Endothelial cell of umbilical vein (primary cell): ENCODE data around the gene CREG1. TPM values are rescaled to one million over a fixed set of nuclear protein-coding genes. Genes with fewer than 3 reads are reported as not detected.

Experiments used
- BruUV-seq: library from RNA; stranded (reverse); fragments of 400-500 nt; replicated peaks from 2 replicates; lab custom pipeline; 2021; lab: Mats Ljungman, UMichigan
- CTCF ChIA-PET: fragments of 300-600, 350-600 bp; sonication (Branson Sonifier 250); formaldehyde crosslinking; loops from one replicate; lab custom pipeline; 2021; ENCODE audit warnings: antibody characterized with exemption, inconsistent platforms; lab: Charles Lee
- POLR2A ChIA-PET: fragments of 300-600, 350-600 bp; sonication (Branson Sonifier 250); formaldehyde crosslinking; loops from one replicate; lab custom pipeline; 2021; ENCODE audit warnings: antibody characterized with exemption, inconsistent platforms; lab: Charles Lee
- DNase-seq: peaks from one replicate; pipeline ENCODE4 v3.0.0-alpha.2; 2011; ENCODE audit warnings: low read depth, low spot score
- FAIRE-seq: peaks from 2 replicates; lab custom pipeline; 2011; peaks lifted over from hg19 to GRCh38; lab: Jason Lieb, UNC
- H2AFZ ChIP-seq: 2 replicates; pipeline ENCODE4 v1.6.0; 2012; ENCODE audit warnings: low read depth, low read length, control low read depth, inconsistent platforms
- H3K27ac ChIP-seq: 2 replicates; pipeline ENCODE4 v1.5.1; 2011; ENCODE audit warnings: low read depth, mild to moderate bottlenecking, control low read depth, low read length, moderate library complexity; ENCODE audit not compliant: insufficient read depth
- H3K27me3 ChIP-seq, 2 experiments: 2 replicates each; pipeline versions ENCODE4 v1.6.0 to v1.6.1; 2011; ENCODE audit warnings: low read length in 2 of 2, mixed read lengths in 1 of 2; ENCODE audit not compliant: control insufficient read depth in 2 of 2, insufficient read depth in 2 of 2
- H3K36me3 ChIP-seq, 2 experiments: 2 replicates in 1 of 2; 3 replicates in 1 of 2; pipeline ENCODE4 v1.5.1; 2011; ENCODE audit warnings: low read length in 2 of 2, mild to moderate bottlenecking in 1 of 2, moderate library complexity in 1 of 2; ENCODE audit not compliant: control insufficient read depth in 2 of 2, insufficient read depth in 2 of 2; ENCODE audit errors: extremely low read depth in 1 of 2
- H3K4me1 ChIP-seq: 3 replicates; pipeline ENCODE4 v1.5.1; 2011; ENCODE audit warnings: mild to moderate bottlenecking, low read length; ENCODE audit not compliant: control insufficient read depth, insufficient read depth; ENCODE audit errors: extremely low read depth
- H3K4me2 ChIP-seq: 2 replicates; pipeline ENCODE4 v1.6.1; 2011; ENCODE audit warnings: low read length, control low read depth, mixed read lengths; ENCODE audit not compliant: insufficient read depth
- H3K4me3 ChIP-seq, 3 experiments: fragments of 200-600 bp in 1 of 3; sonication (generic), shearing (Covaris generic) in 1 of 3; replicated peaks in 1 of 3; 2 replicates each; pipeline ENCODE4 v1.5.1; 2011 to 2016; ENCODE audit warnings: control low read depth in 3 of 3, low read length in 3 of 3, mild to moderate bottlenecking in 2 of 3, inconsistent platforms in 1 of 3, low read depth in 1 of 3, moderate library complexity in 1 of 3; ENCODE audit not compliant: insufficient read depth in 1 of 3
- H3K79me2 ChIP-seq: 2 replicates; pipeline ENCODE4 v1.6.0; 2012; ENCODE audit warnings: low read length, inconsistent platforms; ENCODE audit not compliant: control insufficient read depth, insufficient read depth
- H3K9ac ChIP-seq: replicated peaks from 2 replicates; pipeline ENCODE3; 2011; ENCODE audit warnings: low read length, control low read depth; ENCODE audit not compliant: insufficient read depth; ENCODE audit errors: extremely low read depth
- H3K9me1 ChIP-seq: replicated peaks from 3 replicates; pipeline ENCODE4 v1.6.0; 2011; ENCODE audit warnings: mild to moderate bottlenecking, low read length; ENCODE audit not compliant: control insufficient read depth, insufficient read depth; ENCODE audit errors: extremely low read depth
- H3K9me3 ChIP-seq: replicated peaks from 2 replicates; pipeline ENCODE4 v1.5.1; 2012; ENCODE audit warnings: low read length, inconsistent platforms; ENCODE audit not compliant: control insufficient read depth, insufficient read depth
- H4K20me1 ChIP-seq: replicated peaks from 2 replicates; pipeline ENCODE3; 2011; ENCODE audit warnings: mild to moderate bottlenecking, low read length; ENCODE audit not compliant: control insufficient read depth, insufficient read depth; ENCODE audit errors: extremely low read depth
- EZH2 ChIP-seq: IDR thresholded peaks from 2 replicates; pipeline ENCODE4 v1.6.1; 2012; ENCODE audit warnings: borderline replicate concordance, low read depth, mild to moderate bottlenecking, moderate library complexity, low read length, inconsistent platforms; ENCODE audit not compliant: severe bottlenecking
- FOS ChIP-seq: IDR thresholded peaks from 2 replicates; pipeline ENCODE4 v1.6.1; 2011; ENCODE audit warnings: mild to moderate bottlenecking, low read length, moderate library complexity, borderline replicate concordance; ENCODE audit not compliant: insufficient read depth
- JUN ChIP-seq: IDR thresholded peaks from 2 replicates; pipeline ENCODE4 v1.6.1; 2011; ENCODE audit warnings: borderline replicate concordance, low read depth; ENCODE audit not compliant: insufficient read length, insufficient read depth
- MAX ChIP-seq: IDR thresholded peaks from 2 replicates; pipeline ENCODE4 v1.6.1; 2011; ENCODE audit not compliant: insufficient read depth, insufficient read length
- MYC ChIP-seq: IDR thresholded peaks from one replicate; pipeline ENCODE4 v1.6.1; 2011; ENCODE audit warnings: mild to moderate bottlenecking, low read depth, low read length
- POLR2A ChIP-seq: IDR thresholded peaks from 2 replicates; pipeline ENCODE4 v1.6.1; 2012; ENCODE audit warnings: low read depth, mild to moderate bottlenecking, control low read depth, low read length
- dilution Hi-C: fragments of 300-500 bp; cut with MboI; formaldehyde crosslinking; loops from one replicate; pipeline ENCODE4 v1.15.0; 2019; ENCODE audit warnings: low sequenced_read_pairs; ENCODE audit not compliant: extremely low pct_ligation_motif_present
- intact Hi-C: fragments of 100-400 bp; cut with micrococcal nuclease; formaldehyde crosslinking; loops from one replicate; pipeline ENCODE4 v1.10.0; 2022
- polyA plus RNA-seq, 4 experiments: library from polyadenylated mRNA; depleted of rRNA in 3 of 4; stranded (reverse) in 3 of 4; unstranded in 1 of 4; fragments of >200 nt; gene quantifications; 2 replicates each; pipeline versions ENCODE4 v1.2.1 to v1.2.3, GENCODE V29; 2011 to 2012; ENCODE audit warnings: missing spikeins in 1 of 4
- total RNA-seq: library from RNA; stranded (reverse); gene quantifications from 2 replicates; pipeline ENCODE4 v1.2.3, GENCODE V29; 2021

The CREG1 gene
- total and polyA plus RNA-seq, 2 donors (not counting 3 experiments of a cell fraction or from before 2014, with no cell fraction given): 10.3 to 15.8 TPM

GRCh38 chr1:167548059-167548932, 5.3 kb downstream of the CREG1 start:
- ChIA-PET POLR2A (no interaction called here), CTCF (interaction anchor here (1.2 to 3.6 kb wide), 3 partner anchors 9 to 14 kb away, joined by 3 to 28 read pairs (median 10); no protein-coding TSS in a partner anchor)
- intact Hi-C loops: no loop called here
- Histone ChIP-seq H4K20me1 (no peaks in the 10 kb centered on the region), H3K4me1 (no peaks in the 10 kb centered on the region), H3K9ac (no peak overlapping the region), H3K79me2 (no peaks in the 10 kb centered on the region), H3K9me3 (no peaks in the 10 kb centered on the region), H3K36me3 (no peaks in the 10 kb centered on the region), H3K27ac (no peak overlapping the region), H3K4me2 (no peak overlapping the region), H3K4me3 (no peak overlapping the region), H3K9me1 (no peaks in the 10 kb centered on the region), H3K27me3 (peaks cover 0 to 2% of the 10 kb centered on the region in 2 experiments), H2AFZ (no peak overlapping the region)
- dilution Hi-C loops: no loop called here
- no peak for FAIRE-seq
- TF ChIP-seq FOS: no peak
- no peak for TF ChIP-seq POLR2A
- TF ChIP-seq MAX: no peak
- no peak for TF ChIP-seq MYC
- DNase-seq: no peak
- BruUV-seq: no TSS peak

- CTCF ChIA-PET: no interaction called here
- Histone ChIP-seq H3K79me2 (no peaks in the 10 kb centered on the region), H3K9me3 (no peaks in the 10 kb centered on the region), H2AFZ (no peak overlapping the region), H3K4me3 (no peak overlapping the region), H3K9me1 (no peaks in the 10 kb centered on the region), H3K27ac (no peak overlapping the region), H3K4me2 (no peak overlapping the region), H4K20me1 (no peaks in the 10 kb centered on the region), H3K4me1 (no peaks in the 10 kb centered on the region), H3K36me3 (no peaks in the 10 kb centered on the region), H3K9ac (no peak overlapping the region), H3K27me3 (peaks cover 0 to 2% of the 10 kb centered on the region in 2 experiments)
- POLR2A ChIA-PET: no interaction called here
- DNase-seq: no peak
- no TSS peak for BruUV-seq
- no peak for TF ChIP-seq JUN
- no peak for TF ChIP-seq EZH2
- intact Hi-C loops (no loop called here), dilution Hi-C loops (no loop called here)
- FAIRE-seq: no peak
Measured at GRCh38 chr1:167546935-167547334, 6.6 kb downstream of the CREG1 start.
